Uterus (tissue), 2 donors: ENCODE results near the gene FRMD8.

Experiments
- POLR2A ChIP-seq, 2 donors: fragments of 450-650 bp; IDR thresholded peaks; one replicate each; pipeline ENCODE4 v1.6.1; 2016; ENCODE audit warnings: antibody characterized with exemption in 2 of 2, mild to moderate bottlenecking in 1 of 2, moderate library complexity in 1 of 2
- TF ChIP-seq, protein P1 (sequence below), 4 experiments: fragments of 200-600 bp in 2 of 4; fragments of 450-650 bp in 2 of 4; sonication (generic) in 2 of 4; IDR thresholded peaks; one replicate each; pipeline ENCODE4 v1.5.1; 2016 to 2019; ENCODE audit warnings: antibody characterized with exemption in 4 of 4, mild to moderate bottlenecking in 2 of 4, moderate library complexity in 1 of 4

DNA sequence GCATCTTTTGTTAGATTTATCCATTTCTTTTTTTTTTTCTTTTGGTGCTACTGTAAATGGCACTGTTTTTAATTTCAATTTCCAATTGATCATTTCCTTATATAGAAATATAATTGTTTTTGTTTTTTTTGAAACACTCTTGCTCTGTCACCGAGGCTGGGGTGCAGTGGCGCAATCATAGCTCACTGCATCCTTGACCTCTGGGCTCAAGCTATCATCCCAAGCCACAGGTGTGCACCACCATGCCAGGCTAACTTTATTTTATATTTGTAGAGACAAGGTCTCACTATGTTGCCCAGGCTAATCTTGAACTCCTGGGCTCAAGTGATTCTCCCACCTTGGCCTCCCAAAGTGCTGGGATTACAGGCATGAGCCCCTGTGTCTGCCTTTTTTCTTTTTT, 16.4 kb downstream of the FRMD8 start:
- no peak for TF ChIP-seq POLR2A (IDR thresholded peaks at IDR 0.05)
- TF ChIP-seq, protein P1, sequence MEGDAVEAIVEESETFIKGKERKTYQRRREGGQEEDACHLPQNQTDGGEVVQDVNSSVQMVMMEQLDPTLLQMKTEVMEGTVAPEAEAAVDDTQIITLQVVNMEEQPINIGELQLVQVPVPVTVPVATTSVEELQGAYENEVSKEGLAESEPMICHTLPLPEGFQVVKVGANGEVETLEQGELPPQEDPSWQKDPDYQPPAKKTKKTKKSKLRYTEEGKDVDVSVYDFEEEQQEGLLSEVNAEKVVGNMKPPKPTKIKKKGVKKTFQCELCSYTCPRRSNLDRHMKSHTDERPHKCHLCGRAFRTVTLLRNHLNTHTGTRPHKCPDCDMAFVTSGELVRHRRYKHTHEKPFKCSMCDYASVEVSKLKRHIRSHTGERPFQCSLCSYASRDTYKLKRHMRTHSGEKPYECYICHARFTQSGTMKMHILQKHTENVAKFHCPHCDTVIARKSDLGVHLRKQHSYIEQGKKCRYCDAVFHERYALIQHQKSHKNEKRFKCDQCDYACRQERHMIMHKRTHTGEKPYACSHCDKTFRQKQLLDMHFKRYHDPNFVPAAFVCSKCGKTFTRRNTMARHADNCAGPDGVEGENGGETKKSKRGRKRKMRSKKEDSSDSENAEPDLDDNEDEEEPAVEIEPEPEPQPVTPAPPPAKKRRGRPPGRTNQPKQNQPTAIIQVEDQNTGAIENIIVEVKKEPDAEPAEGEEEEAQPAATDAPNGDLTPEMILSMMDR (IDR thresholded peaks at IDR 0.05): no peak
